Embryonic facial prominence (tissue), 1 donor: Measurements from ENCODE around the gene KAZN.

Experiments used
- DNase-seq: peaks from one replicate; pipeline ENCODE4 v3.0.0-alpha.2; 2016; ENCODE audit errors: extremely low spot score

Gene KAZN

DNA sequence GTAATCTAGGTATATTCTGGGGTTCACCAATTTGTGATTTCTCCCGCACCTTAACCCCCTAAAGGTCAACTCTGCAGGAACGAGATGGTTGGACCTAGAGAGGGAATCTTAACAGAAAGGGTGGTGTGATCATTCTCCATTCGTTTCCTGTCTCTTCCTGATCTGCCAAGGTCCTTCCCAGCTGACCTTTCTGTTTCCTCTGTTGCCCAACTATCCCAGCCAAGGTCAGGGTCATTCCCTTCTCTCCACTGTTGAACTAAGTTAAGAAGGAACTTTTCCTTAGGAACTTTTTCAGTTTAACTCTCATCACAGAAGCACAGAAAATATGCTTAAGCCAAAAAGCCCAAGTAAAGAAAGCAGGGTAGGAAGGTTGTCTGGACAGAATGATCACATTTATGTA is 49.3 kb downstream of the KAZN start:
- DNase-seq: no peak

- no peak for DNase-seq
Measured at GRCh38 chr1:14648391-14648790, 49.9 kb downstream of the KAZN start.

GRCh38 chr1:14648896-14649855 is 50.7 kb downstream of the KAZN start:
- DNase-seq: no peak

- DNase-seq: no peak
Measured at GRCh38 chr1:14649976-14650375, 51.5 kb downstream of the KAZN start.

DNA sequence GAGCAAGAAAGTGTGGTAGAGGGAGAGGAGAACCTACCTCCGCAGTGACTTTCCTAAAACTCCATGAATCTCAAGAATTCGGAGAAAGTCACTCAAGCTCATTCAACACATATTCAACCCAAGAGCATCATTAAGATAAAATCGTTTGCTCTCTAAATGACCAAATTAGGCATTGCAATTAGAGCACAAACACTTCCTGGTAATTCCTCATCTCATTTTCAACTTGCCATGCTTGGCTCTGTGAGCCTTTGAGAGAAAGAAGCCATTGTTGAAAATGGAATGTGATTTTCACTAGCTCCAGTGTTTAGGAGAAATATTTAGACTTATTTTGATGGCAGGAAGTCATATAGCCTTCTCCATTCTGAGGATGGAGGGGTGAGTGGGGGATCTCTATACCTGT is 52.5 kb downstream of the KAZN start:
- DNase-seq: no peak

DNA sequence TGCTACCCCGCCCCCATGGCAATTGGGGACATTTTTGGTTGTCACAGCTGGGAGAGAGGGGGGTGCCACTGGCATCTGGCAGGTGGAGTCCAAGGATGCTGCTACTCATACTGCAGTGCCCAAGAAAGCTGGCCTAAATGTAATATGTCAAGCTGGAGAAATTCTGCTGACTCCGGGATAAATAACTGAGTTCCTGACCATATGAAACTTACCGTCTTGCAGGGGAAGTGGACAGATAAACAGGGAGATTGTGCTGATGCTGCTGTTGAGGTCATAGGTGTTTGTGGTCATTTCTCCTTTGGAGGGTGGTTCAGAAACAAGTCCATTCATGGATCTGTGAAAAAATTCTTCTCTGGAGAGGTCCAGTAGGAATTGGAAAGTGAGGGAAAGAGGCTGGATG is 54.4 kb downstream of the KAZN start:
- DNase-seq: no peak

- DNase-seq: no peak
Measured at GRCh38 chr1:14653461-14653960, 55.0 kb downstream of the KAZN start.

GRCh38 chr1:14654554-14654953 is 56.1 kb downstream of the KAZN start:
- DNase-seq: no peak

DNA sequence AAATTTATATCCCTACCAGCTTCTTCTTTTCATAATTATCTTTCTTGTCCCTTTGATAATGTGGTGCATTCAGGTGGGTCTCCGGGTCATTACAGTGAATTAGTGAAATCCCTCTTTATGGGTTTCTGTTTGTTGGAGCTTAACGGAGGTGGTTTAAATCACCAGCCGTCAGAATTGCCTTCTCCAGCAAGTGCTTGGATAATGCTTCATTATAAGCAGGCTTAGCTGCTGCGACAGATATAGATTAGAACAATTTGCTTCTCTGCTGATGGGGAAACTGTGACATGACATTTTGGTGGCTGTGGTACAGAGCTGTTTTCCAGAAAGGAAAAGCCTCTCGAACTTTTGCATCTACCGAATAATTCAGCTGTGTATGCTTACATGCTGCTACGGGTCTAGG is 56.9 kb downstream of the KAZN start:
- DNase-seq: no peak

GRCh38 chr1:14656384-14656937 is 58.0 kb downstream of the KAZN start:
- no peak for DNase-seq

DNA sequence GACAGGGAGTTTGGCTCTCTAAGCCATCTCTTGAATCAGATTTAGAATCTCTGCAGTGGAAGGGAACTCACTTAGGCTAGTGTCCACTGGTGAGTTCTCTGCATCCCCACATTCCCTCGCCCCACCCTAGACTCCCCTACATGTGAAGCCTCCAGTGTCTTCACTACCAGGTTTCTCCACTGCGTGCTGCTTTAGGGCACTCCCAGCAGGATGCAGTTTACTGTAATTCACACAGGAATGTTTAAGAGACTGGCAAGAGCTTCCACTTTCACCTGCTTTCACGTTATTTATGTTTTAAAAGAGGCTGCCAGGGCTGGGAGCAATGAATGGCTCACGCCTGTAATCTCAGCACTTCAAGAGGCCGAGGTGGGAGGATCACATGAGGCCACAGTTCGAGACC is 60.2 kb downstream of the KAZN start:
- no peak for DNase-seq

- no peak for DNase-seq
Measured at GRCh38 chr1:14659913-14660312, 61.4 kb downstream of the KAZN start.

DNA sequence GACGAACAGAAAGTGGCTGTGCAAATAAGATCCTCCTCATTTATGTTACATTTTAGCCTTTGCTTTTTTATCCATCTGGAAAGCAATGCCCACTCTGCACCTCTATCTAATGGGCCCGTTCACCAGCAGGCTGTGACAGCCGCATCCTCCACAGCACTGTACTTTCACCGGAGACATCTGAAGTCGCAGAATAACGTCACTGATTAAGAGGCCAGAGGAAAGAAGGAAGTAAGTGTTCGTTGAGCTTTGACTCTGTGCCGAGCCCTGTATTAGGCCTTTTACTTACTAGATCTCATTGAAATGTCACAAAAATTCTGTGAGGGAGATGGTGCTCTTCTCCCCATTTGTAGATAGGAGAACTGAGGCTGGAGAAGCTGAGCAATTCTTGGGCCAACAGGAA is 62.3 kb downstream of the KAZN start:
- no peak for DNase-seq

DNA sequence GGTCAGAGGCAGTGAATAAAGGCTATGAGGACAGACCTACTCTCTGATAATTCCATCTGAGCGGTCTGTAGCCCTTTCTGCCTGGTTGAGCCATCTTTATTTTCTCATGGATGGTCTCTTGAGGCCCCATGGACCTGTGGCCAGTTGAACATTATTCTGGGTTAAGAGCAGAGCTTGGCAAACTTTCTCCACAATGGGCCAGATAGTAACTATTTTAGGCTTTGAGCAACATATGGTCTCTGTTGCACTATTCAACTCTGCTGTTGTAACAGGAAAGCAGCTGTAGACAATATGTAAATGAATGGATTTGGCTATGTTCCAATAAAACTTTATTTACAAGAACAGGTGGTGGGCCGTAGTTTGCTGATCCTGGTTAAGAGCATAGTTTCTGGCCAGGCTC is 62.7 kb downstream of the KAZN start:
- no peak for DNase-seq

- DNase-seq: no peak
Measured at GRCh38 chr1:14662116-14662515, 63.6 kb downstream of the KAZN start.

DNA sequence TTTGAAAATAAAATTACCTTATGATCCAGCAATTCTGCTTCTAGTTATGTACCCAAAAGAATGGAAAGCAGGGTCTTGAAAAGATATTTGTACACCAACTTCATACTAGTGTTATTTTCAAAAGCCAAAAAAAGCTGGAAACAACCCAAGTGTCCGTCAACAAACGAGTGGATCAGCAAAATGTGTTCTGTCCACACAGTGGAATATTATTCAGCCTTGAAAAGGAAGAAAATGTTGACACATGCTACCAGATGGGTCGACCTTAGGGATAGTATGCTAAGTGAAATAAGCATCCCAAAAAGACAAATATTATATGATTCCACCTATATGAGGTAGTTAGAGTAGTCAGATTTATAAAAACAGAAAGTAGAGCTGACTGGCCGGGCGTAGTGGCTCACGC is 65.3 kb downstream of the KAZN start:
- DNase-seq: no peak

GRCh38 chr1:14666373-14666772 is 67.9 kb downstream of the KAZN start:
- no peak for DNase-seq

DNA sequence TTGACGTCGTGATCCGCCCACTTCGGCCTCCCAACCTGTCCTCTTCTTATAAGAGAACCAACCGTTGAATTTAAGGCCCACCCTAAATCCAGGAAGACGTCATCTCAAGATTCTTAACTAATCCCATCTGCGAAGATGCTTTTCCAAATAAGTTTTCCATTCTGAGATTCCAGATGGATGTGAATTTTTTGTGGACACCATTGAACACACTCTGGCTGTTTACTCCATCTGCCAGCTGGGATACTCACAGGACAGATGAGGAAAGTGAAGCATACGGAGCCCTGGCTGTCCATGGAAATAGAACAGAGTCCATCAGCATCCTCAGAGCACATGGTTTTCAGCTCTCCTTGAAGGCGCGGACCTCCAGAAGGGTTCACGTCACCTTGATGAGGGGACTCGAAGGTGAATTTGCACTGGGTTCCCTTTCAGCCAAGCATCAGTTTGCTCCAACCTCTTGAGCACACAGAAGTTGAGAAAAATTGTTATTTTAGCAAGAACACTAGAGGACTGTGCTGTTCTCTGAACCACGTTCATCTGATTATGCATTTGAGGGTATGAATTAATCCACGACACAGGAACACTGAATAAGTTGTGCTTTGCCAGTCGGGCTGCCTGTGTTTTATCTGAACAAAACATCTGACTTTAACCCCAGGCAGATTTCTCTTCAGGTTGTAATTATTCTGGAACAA is 68.6 kb downstream of the KAZN start:
- DNase-seq: no peak

- no peak for DNase-seq
Measured at GRCh38 chr1:14667651-14667984, 69.1 kb downstream of the KAZN start.

GRCh38 chr1:14668538-14668937 is 70.1 kb downstream of the KAZN start:
- DNase-seq: no peak

GRCh38 chr1:14672005-14672404 is 73.5 kb downstream of the KAZN start:
- DNase-seq: no peak

GRCh38 chr1:14674030-14674429 is 75.5 kb downstream of the KAZN start:
- no peak for DNase-seq

DNA sequence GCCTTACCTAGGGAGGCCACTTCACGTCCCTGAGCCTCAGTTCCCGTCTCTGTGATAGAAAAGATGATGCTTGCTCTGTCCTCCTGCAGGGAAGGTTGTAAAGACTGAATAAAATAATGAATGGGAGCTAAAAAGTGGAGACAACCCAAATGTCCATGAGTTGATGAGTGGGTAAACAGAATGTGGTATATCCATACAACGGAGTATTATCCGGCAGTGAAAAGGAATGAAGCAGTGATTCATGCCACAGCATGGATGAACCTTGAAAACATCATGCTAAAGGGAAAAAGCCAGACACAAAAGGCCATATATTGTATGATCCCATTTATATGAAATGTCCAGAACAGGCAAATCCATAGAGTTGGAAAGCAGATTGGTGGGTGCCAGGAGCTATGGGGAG is 77.9 kb downstream of the KAZN start:
- no peak for DNase-seq
